Sigmoid colon (tissue), 7 donors: ENCODE results near the gene FAM83G. TPM values are rescaled to one million over a fixed set of nuclear protein-coding genes. Genes with fewer than 3 reads are reported as not detected.

Source experiments
- DNase-seq: peaks from one replicate; pipeline ENCODE4 v3.0.0-alpha.2; 2019
- H3K27ac ChIP-seq, 4 donors: fragments of 200-600 bp; sonication (generic); one replicate each; pipeline ENCODE4 v1.5.1; 2016 to 2019; ENCODE audit warnings: mild to moderate bottlenecking in 1 of 4
- H3K27me3 ChIP-seq, 3 donors: fragments of 200-600 bp; sonication (generic); one replicate each; pipeline ENCODE4 v1.5.1; 2019; ENCODE audit warnings: mild to moderate bottlenecking in 1 of 3
- H3K36me3 ChIP-seq, 4 donors: fragments of 200-600 bp; sonication (generic); one replicate each; pipeline ENCODE4 v1.5.1; 2016 to 2019
- H3K4me1 ChIP-seq, 4 donors: fragments of 200-600 bp; sonication (generic); one replicate each; pipeline ENCODE4 v1.5.1; 2017 to 2019
- H3K4me3 ChIP-seq, 4 donors: fragments of 200-600 bp; sonication (generic); one replicate each; pipeline ENCODE4 v1.5.1; 2017 to 2019; ENCODE audit warnings: mild to moderate bottlenecking in 2 of 4, moderate library complexity in 1 of 4
- H3K9me3 ChIP-seq, 4 donors: fragments of 200-600 bp in 3 of 4; sonication (generic) in 3 of 4; one replicate each; pipeline versions ENCODE4 v1.5.1 to v1.6.1; 2013 to 2019
- CTCF ChIP-seq, 4 experiments: fragments of 450-650 bp in 3 of 4; fragments of 200-600 bp in 1 of 4; IDR thresholded peaks; one replicate each; pipeline ENCODE4 v1.5.1; 2016 to 2019; ENCODE audit warnings: antibody characterized with exemption in 4 of 4, mild to moderate bottlenecking in 3 of 4, moderate library complexity in 2 of 4
- EP300 ChIP-seq, 4 donors: sonication (generic); formaldehyde crosslinking; IDR thresholded peaks; one replicate each; pipeline ENCODE4 v1.6.1; 2017; ENCODE audit warnings: antibody characterized with exemption in 4 of 4
- POLR2A ChIP-seq, 2 donors: fragments of 450-650 bp; IDR thresholded peaks; one replicate each; pipeline ENCODE4 v1.6.1; 2016; ENCODE audit warnings: antibody characterized with exemption in 2 of 2, mild to moderate bottlenecking in 2 of 2, moderate library complexity in 2 of 2
- POLR2AphosphoS5 ChIP-seq, 4 donors: sonication (generic); formaldehyde crosslinking; IDR thresholded peaks; one replicate each; pipeline ENCODE4 v1.6.1; 2017; ENCODE audit warnings: antibody characterized with exemption in 4 of 4
- WGBS, 2 donors: extraction: QIAGEN DNeasy Blood & Tissue Kit; methylation state at CpG; one replicate each; pipeline ENCODE4 v1.1.7; 2013; 5-methylcytosine and 5-hydroxymethylcytosine counted together
- intact Hi-C: fragments of 100-400 bp; cut with DNase I; formaldehyde crosslinking; loops from one replicate; pipeline ENCODE4 v1.15.1; 2023
- polyA plus RNA-seq, 3 donors: library from polyadenylated mRNA; stranded (reverse); fragments of 200-250 nt; gene quantifications; one replicate each; pipeline ENCODE4 v1.2.3, GENCODE V29; 2013
- total RNA-seq, 4 donors: library from RNA; depleted of rRNA; stranded (reverse); fragments of >200 nt; gene quantifications; one replicate each; pipeline ENCODE4 v1.1.0, GENCODE V29; 2016
- donor health status: healthy with polysubstance abuse.
- donor health status: Bipolar disorder and iron deficiency.
- donor health status: healthy.

Gene FAM83G
- total and polyA plus RNA-seq, 7 donors: 2.3 to 23.8 (median 2.9) TPM

- WGBS, 2 donors: 84 to 88% methylated on average over 17 of the region's 17 CpGs
- H3K36me3 ChIP-seq: no peaks in the 10 kb centered on the region
- no peaks in the 10 kb centered on the region for H3K9me3 ChIP-seq
- no peaks in the 10 kb centered on the region for H3K27me3 ChIP-seq
- no peak within 1 kb of the TSS for H3K4me3 ChIP-seq
- no peak for DNase-seq
- H3K27ac ChIP-seq: no peak within 1 kb of the TSS
- intact Hi-C loops: no loop called here
- H3K4me1 ChIP-seq: no peaks in the 10 kb centered on the region
- TF ChIP-seq CTCF (IDR thresholded peaks at IDR 0.05) (no peak), EP300 (IDR thresholded peaks at IDR 0.05) (no peak), POLR2AphosphoS5 (IDR thresholded peaks at IDR 0.05) (no peak), POLR2A (IDR thresholded peaks at IDR 0.05) (no peak)
Observed at GRCh38 chr17:18951941-18952842, 52.4 kb downstream of the FAM83G start, which contains the start of gene SLC5A10. TSS of gene SLC5A10 (plus strand) at chr17:18952165. CDS start at chr17:18952206, 41 bp downstream.

GRCh38 chr17:18950944-18951905 lies 53.3 kb downstream of the FAM83G start:
- intact Hi-C loops: no loop called here
- no peak overlapping the region for H3K27ac ChIP-seq
- WGBS, 2 donors: 80 to 81% methylated on average over 34 of the region's 34 CpGs
- no peaks in the 10 kb centered on the region for H3K4me1 ChIP-seq
- no peaks in the 10 kb centered on the region for H3K36me3 ChIP-seq
- no peak for DNase-seq
- H3K9me3 ChIP-seq: no peaks in the 10 kb centered on the region
- no peak overlapping the region for H3K4me3 ChIP-seq
- H3K27me3 ChIP-seq: no peaks in the 10 kb centered on the region
- TF ChIP-seq CTCF (IDR thresholded peaks at IDR 0.05) (no peak), EP300 (IDR thresholded peaks at IDR 0.05) (no peak), POLR2A (IDR thresholded peaks at IDR 0.05) (no peak), POLR2AphosphoS5 (IDR thresholded peaks at IDR 0.05) (no peak)

- no peak for DNase-seq
- no peak for TF ChIP-seq POLR2AphosphoS5 (IDR thresholded peaks at IDR 0.05)
- TF ChIP-seq EP300 (IDR thresholded peaks at IDR 0.05): no peak
- TF ChIP-seq POLR2A (IDR thresholded peaks at IDR 0.05): no peak
- TF ChIP-seq CTCF (IDR thresholded peaks at IDR 0.05): no peak
- Histone ChIP-seq H3K4me1 (no peaks in the 10 kb centered on the region), H3K27me3 (no peaks in the 10 kb centered on the region), H3K36me3 (no peaks in the 10 kb centered on the region), H3K27ac (no peak overlapping the region), H3K9me3 (no peaks in the 10 kb centered on the region), H3K4me3 (no peak overlapping the region)
- WGBS, 2 donors: 71 to 82% methylated on average over 4 of the region's 4 CpGs
- intact Hi-C loops: no loop called here
Observed at GRCh38 chr17:18950346-18950745, 54.2 kb downstream of the FAM83G start.

GRCh38 chr17:18949566-18949965 lies 55.0 kb downstream of the FAM83G start:
- intact Hi-C loops: no loop called here
- DNase-seq: no peak
- 87 to 90% methylated on average over 6 of the region's 6 CpGs for WGBS, 2 donors

More at GRCh38 chr17:18949566-18949965, 55.0 kb downstream of the FAM83G start:
- Histone ChIP-seq H3K9me3 (no peaks in the 10 kb centered on the region), H3K36me3 (no peaks in the 10 kb centered on the region), H3K4me1 (no peaks in the 10 kb centered on the region), H3K4me3 (no peak overlapping the region), H3K27ac (no peak overlapping the region), H3K27me3 (no peaks in the 10 kb centered on the region)
- no peak for TF ChIP-seq POLR2AphosphoS5 (IDR thresholded peaks at IDR 0.05)
- no peak for TF ChIP-seq POLR2A (IDR thresholded peaks at IDR 0.05)
- no peak for TF ChIP-seq CTCF (IDR thresholded peaks at IDR 0.05)
- no peak for TF ChIP-seq EP300 (IDR thresholded peaks at IDR 0.05)
